Activated CD4-positive, alpha-beta T cell treated with anti-CD3 and anti-CD28 coated beads for 36 hours (primary cell): Measurements from ENCODE around the gene ZSWIM1. TPM values are rescaled to one million over a fixed set of nuclear protein-coding genes. Genes with fewer than 3 reads are reported as not detected.

Experiments used
- ATAC-seq: fragments of 200-7000 bp; cut with Tn5 transposase; one replicate; pipeline ENCODE4 v1.10.0; 2021; ENCODE audit warnings: mild to moderate bottlenecking, moderate library complexity
- CTCF ChIA-PET: fragments of 350-600 bp; sonication (Branson Sonifier 250); formaldehyde crosslinking; loops from one replicate; lab custom pipeline; 2021; ENCODE audit warnings: antibody characterized with exemption; lab: Charles Lee
- POLR2A ChIA-PET: fragments of 350-600 bp; sonication (Branson Sonifier 250); formaldehyde crosslinking; loops from one replicate; lab custom pipeline; 2021; ENCODE audit warnings: antibody characterized with exemption, inconsistent platforms; lab: Charles Lee
- DNase-seq: peaks from one replicate; pipeline ENCODE4 v3.0.0-alpha.2; 2020
- H3K27ac Mint-ChIP-seq: one replicate; pipeline ENCODE4 v1.8.0; 2021; ENCODE audit warnings: mixed read lengths
- H3K27me3 Mint-ChIP-seq: one replicate; pipeline ENCODE4 v1.8.0; 2021; ENCODE audit warnings: mixed read lengths
- H3K36me3 Mint-ChIP-seq: one replicate; pipeline ENCODE4 v1.8.0; 2021; ENCODE audit warnings: low read depth, mixed read lengths
- H3K4me1 Mint-ChIP-seq: one replicate; pipeline ENCODE4 v1.8.0; 2021; ENCODE audit warnings: mixed read lengths
- H3K4me3 Mint-ChIP-seq: one replicate; pipeline ENCODE4 v1.8.0; 2021; ENCODE audit warnings: mild to moderate bottlenecking, moderate library complexity, mixed read lengths
- H3K9me3 Mint-ChIP-seq: one replicate; pipeline ENCODE4 v1.8.0; 2021; ENCODE audit warnings: low read depth, mixed read lengths
- intact Hi-C, 2 experiments: fragments of 100-400 bp; cut with DNase I in 1 of 2; cut with micrococcal nuclease in 1 of 2; formaldehyde crosslinking; loops; one replicate each; pipeline versions ENCODE4 v1.14.2 to v1.15.1; 2022 to 2024; cut with DNase I, micrococcal nuclease
- total RNA-seq, 2 experiments: library from RNA; stranded (reverse); gene quantifications; one replicate each; pipeline ENCODE4 v1.2.3, GENCODE V29; 2021

The ZSWIM1 gene
- total RNA-seq, 2 experiments from 2014 or later = 9.4 to 10.7 TPM

DNA sequence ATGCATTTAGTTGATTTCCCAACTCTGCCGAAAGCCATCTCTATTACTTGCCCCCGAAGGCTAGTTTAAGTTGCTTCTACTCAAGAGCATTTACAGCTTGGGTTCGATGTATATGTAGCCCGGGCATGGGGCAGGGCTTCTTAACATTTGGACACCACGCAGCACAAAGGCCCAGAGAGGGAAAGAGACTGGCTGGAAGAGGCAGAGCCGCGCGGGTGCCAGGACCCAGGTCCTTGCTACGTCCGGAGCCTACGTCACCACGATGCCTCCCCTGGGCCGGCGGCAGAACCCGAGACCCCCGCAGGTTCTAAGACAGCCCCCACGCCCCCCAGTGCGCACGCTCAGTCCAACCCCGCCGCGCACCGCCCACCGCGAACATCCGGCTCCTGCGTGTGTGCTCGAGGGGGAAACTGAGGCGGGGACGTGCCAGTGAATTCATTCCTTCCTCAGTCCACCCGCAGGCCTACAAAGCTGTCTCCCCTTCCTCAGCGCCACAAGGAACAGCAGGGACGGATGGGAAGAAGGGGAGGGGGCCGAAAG, 53.1 kb downstream of the ZSWIM1 start:
- H3K36me3 Mint-ChIP-seq = peaks cover 16% of the 10 kb centered on the region
- ATAC-seq (peak; percentile 9), DNase-seq (no peak)
- intact Hi-C loops = loop anchor here (1.0 to 2.0 kb wide), 5 partner anchors 43 to 143 kb away; partner anchors contain the start of genes CTSA (in 1 of the 2), DNTTIP1 (in 1 of the 2), NEURL2 (in 1 of the 2) and UBE2C (in 1 of the 2)
- H3K4me3 Mint-ChIP-seq = peak overlapping the region; percentile 97
- CTCF ChIA-PET = interaction anchor here (0.6 to 5.2 kb wide), 10 partner anchors 10 to 110 kb away, joined by 3 to 42 read pairs (median 5); partner anchors contain the start of genes CTSA, NEURL2, ZNF335 and ZSWIM1
- H3K27me3 Mint-ChIP-seq = no peaks in the 10 kb centered on the region
- no peaks in the 10 kb centered on the region for H3K9me3 Mint-ChIP-seq
- POLR2A ChIA-PET = interaction anchor here (0.5 to 3.1 kb wide), 11 partner anchors 11 to 135 kb away, joined by 3 to 45 read pairs (median 6); partner anchors contain the start of genes ACOT8, ZNF335, ZSWIM1 and ZSWIM3
- H3K27ac Mint-ChIP-seq = peak overlapping the region; percentile 99
- H3K4me1 Mint-ChIP-seq = peaks cover 27% of the 10 kb centered on the region

Other genes starting within 250 kb of the ZSWIM1 start
- not detected for gene WFDC9, start 249.9 kb upstream of the ZSWIM1 start, total RNA-seq
- not detected for gene WFDC11, start 211.0 kb upstream of the ZSWIM1 start, total RNA-seq
- gene WFDC13, start 179.2 kb upstream of the ZSWIM1 start, total RNA-seq = not detected
- gene WFDC10B, start 176.2 kb upstream of the ZSWIM1 start, total RNA-seq = not detected
- gene SPINT4, start 158.9 kb upstream of the ZSWIM1 start, total RNA-seq = not detected
- gene WFDC3, start 89.3 kb upstream of the ZSWIM1 start, total RNA-seq = not detected
- gene DNTTIP1, start 89.3 kb upstream of the ZSWIM1 start, total RNA-seq = 10 to 100 TPM; 25.0 to 25.2 TPM
- 100 to 1,000 TPM; 175 to 230 TPM for gene UBE2C, start 68.6 kb upstream of the ZSWIM1 start, total RNA-seq
- gene TNNC2, start 53.9 kb upstream of the ZSWIM1 start, total RNA-seq = not detected
- 1 to 10 TPM; 1.2 to 1.4 TPM for gene SNX21, start 47.4 kb upstream of the ZSWIM1 start, total RNA-seq
- gene ACOT8, start 23.8 kb upstream of the ZSWIM1 start, total RNA-seq = 10 to 100 TPM; 21.9 to 22.6 TPM
- 1 to 10 TPM; 4.2 to 4.8 TPM for gene ZSWIM3, start 23.6 kb upstream of the ZSWIM1 start, total RNA-seq
- gene SPATA25, start 6.4 kb downstream of the ZSWIM1 start, total RNA-seq = 1 to 10 TPM in 1 of 2 experiments, under 1 TPM in 1; 0.66 to 1.0 TPM
- gene NEURL2, start 10.0 kb downstream of the ZSWIM1 start, total RNA-seq = 1 to 10 TPM; 1.2 to 1.9 TPM
- 10 to 100 TPM; 36.4 to 45.6 TPM for gene CTSA, start 10.1 kb downstream of the ZSWIM1 start, total RNA-seq
- gene PLTP, start 30.9 kb downstream of the ZSWIM1 start, total RNA-seq = 1 to 10 TPM; 5.6 to 7.0 TPM
- gene PCIF1, start 53.5 kb downstream of the ZSWIM1 start, total RNA-seq = 10 to 100 TPM; 24.0 to 27.4 TPM
- 10 to 100 TPM; 27.4 to 28.9 TPM for gene ZNF335, start 91.0 kb downstream of the ZSWIM1 start, total RNA-seq
- gene MMP9, start 127.7 kb downstream of the ZSWIM1 start, total RNA-seq = not detected
- under 1 TPM; 0.49 to 0.73 TPM for gene SLC12A5, start 148.0 kb downstream of the ZSWIM1 start, total RNA-seq
- gene NCOA5, start 208.7 kb downstream of the ZSWIM1 start, total RNA-seq = 10 to 100 TPM; 17.9 to 18.8 TPM
- 1 to 10 TPM; 4.0 to 5.1 TPM for gene CD40, start 237.1 kb downstream of the ZSWIM1 start, total RNA-seq